ENCODE data around the gene CTSV.
"Not testable (repeated sequence)": the region's sequence is repeated elsewhere in the genome, so short reads cannot be mapped to it uniquely, and the experiment has no call there.

GRCh38 chr9:97084562-97084991 lies 45.6 kb upstream of the CTSV start:
- not testable (repeated sequence) for TF ChIP-seq PATZ1 (CRISPR knock-in tag; IDR thresholded peaks at IDR 0.05; ENCODE audit: borderline replicate concordance); RARB (CRISPR knock-in tag; IDR thresholded peaks at IDR 0.05); BACH2 (CRISPR knock-in tag; IDR thresholded peaks at IDR 0.05; ENCODE audit: borderline replicate concordance); ISL1 (CRISPR knock-in tag; IDR thresholded peaks at IDR 0.05); CSRNP3 (CRISPR knock-in tag; IDR thresholded peaks at IDR 0.05)
- TF ChIP-seq, protein P1, sequence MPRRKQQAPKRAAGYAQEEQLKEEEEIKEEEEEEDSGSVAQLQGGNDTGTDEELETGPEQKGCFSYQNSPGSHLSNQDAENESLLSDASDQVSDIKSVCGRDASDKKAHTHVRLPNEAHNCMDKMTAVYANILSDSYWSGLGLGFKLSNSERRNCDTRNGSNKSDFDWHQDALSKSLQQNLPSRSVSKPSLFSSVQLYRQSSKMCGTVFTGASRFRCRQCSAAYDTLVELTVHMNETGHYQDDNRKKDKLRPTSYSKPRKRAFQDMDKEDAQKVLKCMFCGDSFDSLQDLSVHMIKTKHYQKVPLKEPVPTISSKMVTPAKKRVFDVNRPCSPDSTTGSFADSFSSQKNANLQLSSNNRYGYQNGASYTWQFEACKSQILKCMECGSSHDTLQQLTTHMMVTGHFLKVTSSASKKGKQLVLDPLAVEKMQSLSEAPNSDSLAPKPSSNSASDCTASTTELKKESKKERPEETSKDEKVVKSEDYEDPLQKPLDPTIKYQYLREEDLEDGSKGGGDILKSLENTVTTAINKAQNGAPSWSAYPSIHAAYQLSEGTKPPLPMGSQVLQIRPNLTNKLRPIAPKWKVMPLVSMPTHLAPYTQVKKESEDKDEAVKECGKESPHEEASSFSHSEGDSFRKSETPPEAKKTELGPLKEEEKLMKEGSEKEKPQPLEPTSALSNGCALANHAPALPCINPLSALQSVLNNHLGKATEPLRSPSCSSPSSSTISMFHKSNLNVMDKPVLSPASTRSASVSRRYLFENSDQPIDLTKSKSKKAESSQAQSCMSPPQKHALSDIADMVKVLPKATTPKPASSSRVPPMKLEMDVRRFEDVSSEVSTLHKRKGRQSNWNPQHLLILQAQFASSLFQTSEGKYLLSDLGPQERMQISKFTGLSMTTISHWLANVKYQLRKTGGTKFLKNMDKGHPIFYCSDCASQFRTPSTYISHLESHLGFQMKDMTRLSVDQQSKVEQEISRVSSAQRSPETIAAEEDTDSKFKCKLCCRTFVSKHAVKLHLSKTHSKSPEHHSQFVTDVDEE (CRISPR knock-in tag; IDR thresholded peaks at IDR 0.05), result not testable (repeated sequence)

Data from SK-N-SH treated with all-trans-retinoic acid at 6 μM for 48 hours (cell line).